ENCODE data around the gene AGK. TPM values are rescaled to one million over a fixed set of nuclear protein-coding genes. Genes with fewer than 3 reads are reported as not detected.

The AGK gene
- total and polyA plus RNA-seq, 4 donors, result 7.2 to 13.6 (median 8.9) TPM

- no peak for TF ChIP-seq CTCF (IDR thresholded peaks at IDR 0.05; ENCODE audit: low read depth, low read length, missing input control)
- TF ChIP-seq RAD21 (IDR thresholded peaks at IDR 0.05), result no peak
- no peak for TF ChIP-seq FOXA1 (IDR thresholded peaks at IDR 0.05)
Measured at GRCh38 chr7:141513720-141514119, 37.5 kb upstream of the AGK start (continued).

GRCh38 chr7:141515941-141516340 lies 35.3 kb upstream of the AGK start:
- DNase-seq (ENCODE audit: low spot score), result no peak

More at GRCh38 chr7:141515941-141516340, 35.3 kb upstream of the AGK start:
- Histone ChIP-seq H3K27ac (ENCODE audit: low read depth in 1 of 2, low read length in 2 of 2) (no peak overlapping the region), H3K36me3 (ENCODE audit: control insufficient read depth in 4 of 4, insufficient read depth in 3 of 4, low read depth in 1 of 4, low read length in 3 of 4) (no peaks in the 10 kb centered on the region), H3K4me1 (ENCODE audit: control insufficient read depth in 4 of 4, insufficient read depth in 4 of 4, low read length in 3 of 4) (peaks cover 0 to 6% (median 2%) of the 10 kb centered on the region in 4 donors), H3K4me3 (ENCODE audit: low read depth in 1 of 3, low read length in 3 of 3) (no peak overlapping the region), H3K9ac (ENCODE audit: low read depth in 1 of 2, low read length in 2 of 2) (no peak overlapping the region), H3K27me3 (ENCODE audit: control insufficient read depth in 4 of 4, insufficient read depth in 4 of 4, low read length in 3 of 4) (peaks cover 0 to 11% (median 1%) of the 10 kb centered on the region in 4 donors), H3K9me3 (ENCODE audit: control insufficient read depth in 4 of 4, low read length in 3 of 4) (no peaks in the 10 kb centered on the region)
- TF ChIP-seq REST (IDR thresholded peaks at IDR 0.05) (no peak), RAD21 (IDR thresholded peaks at IDR 0.05) (no peak), GABPA (IDR thresholded peaks at IDR 0.05 in 1 of 2, conservative IDR thresholded peaks at IDR 0.05 in 1 of 2) (no peak), CTCF (IDR thresholded peaks at IDR 0.05; ENCODE audit: low read depth, low read length, missing input control) (no peak), HNF4A (conservative IDR thresholded peaks at IDR 0.05) (no peak), ATF3 (IDR thresholded peaks at IDR 0.05) (no peak), JUND (IDR thresholded peaks at IDR 0.05) (no peak), ZBTB33 (IDR thresholded peaks at IDR 0.05) (no peak), NR2F2 (IDR thresholded peaks at IDR 0.05) (no peak), SP1 (IDR thresholded peaks at IDR 0.05) (no peak), TAF1 (conservative IDR thresholded peaks at IDR 0.05) (no peak), EGR1 (IDR thresholded peaks at IDR 0.05; ENCODE audit: low read depth in 2 of 2) (no peak), YY1 (IDR thresholded peaks at IDR 0.05) (no peak), RXRA (IDR thresholded peaks at IDR 0.05) (no peak)
- 78% methylated on average over 4 of the region's 4 CpGs for WGBS
